Measurements from ENCODE around the gene FAM200B. TPM values are rescaled to one million over a fixed set of nuclear protein-coding genes. Genes with fewer than 3 reads are reported as not detected.

Gene FAM200B
- total RNA-seq, 3 donors from 2014 or later, result 35.3 to 46.1 (median 38.9) TPM

DNA sequence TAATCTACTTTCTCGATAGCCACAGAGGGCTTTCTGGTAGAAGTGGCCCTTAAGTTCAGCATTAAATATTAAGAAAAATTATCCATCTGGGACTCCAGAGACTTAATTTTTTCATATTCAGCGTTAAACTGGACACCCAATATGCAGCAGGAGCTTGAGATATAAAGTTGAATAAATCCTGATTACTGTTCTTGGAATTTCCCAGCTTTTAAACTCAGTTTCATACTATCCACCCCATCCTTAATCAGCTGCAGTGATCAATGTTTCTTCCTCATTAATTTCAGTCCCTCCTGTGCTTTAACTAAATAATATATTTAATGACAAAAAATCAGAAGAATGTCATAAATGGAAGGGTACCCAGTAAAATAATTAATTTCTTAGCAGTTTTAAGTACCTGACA lies 22.8 kb upstream of the FAM200B start:
- DNase-seq (no peak), ATAC-seq (no peak)
- Histone ChIP-seq H3K9me3 (no peaks in the 10 kb centered on the region), H3K36me3 (ENCODE audit: low read depth) (no peaks in the 10 kb centered on the region), H3K4me1 (ENCODE audit: low read depth) (peaks cover 4% of the 10 kb centered on the region), H3K4me3 (no peak overlapping the region)
- TF ChIP-seq, protein P1, sequence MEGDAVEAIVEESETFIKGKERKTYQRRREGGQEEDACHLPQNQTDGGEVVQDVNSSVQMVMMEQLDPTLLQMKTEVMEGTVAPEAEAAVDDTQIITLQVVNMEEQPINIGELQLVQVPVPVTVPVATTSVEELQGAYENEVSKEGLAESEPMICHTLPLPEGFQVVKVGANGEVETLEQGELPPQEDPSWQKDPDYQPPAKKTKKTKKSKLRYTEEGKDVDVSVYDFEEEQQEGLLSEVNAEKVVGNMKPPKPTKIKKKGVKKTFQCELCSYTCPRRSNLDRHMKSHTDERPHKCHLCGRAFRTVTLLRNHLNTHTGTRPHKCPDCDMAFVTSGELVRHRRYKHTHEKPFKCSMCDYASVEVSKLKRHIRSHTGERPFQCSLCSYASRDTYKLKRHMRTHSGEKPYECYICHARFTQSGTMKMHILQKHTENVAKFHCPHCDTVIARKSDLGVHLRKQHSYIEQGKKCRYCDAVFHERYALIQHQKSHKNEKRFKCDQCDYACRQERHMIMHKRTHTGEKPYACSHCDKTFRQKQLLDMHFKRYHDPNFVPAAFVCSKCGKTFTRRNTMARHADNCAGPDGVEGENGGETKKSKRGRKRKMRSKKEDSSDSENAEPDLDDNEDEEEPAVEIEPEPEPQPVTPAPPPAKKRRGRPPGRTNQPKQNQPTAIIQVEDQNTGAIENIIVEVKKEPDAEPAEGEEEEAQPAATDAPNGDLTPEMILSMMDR (IDR thresholded peaks at IDR 0.05), result no peak
- intact Hi-C loops (cut with DNase I, micrococcal nuclease), result loop anchor here in 1 of 2 donors (10.0 kb wide), 1 partner anchor 184 kb away; no protein-coding TSS in a partner anchor

DNA sequence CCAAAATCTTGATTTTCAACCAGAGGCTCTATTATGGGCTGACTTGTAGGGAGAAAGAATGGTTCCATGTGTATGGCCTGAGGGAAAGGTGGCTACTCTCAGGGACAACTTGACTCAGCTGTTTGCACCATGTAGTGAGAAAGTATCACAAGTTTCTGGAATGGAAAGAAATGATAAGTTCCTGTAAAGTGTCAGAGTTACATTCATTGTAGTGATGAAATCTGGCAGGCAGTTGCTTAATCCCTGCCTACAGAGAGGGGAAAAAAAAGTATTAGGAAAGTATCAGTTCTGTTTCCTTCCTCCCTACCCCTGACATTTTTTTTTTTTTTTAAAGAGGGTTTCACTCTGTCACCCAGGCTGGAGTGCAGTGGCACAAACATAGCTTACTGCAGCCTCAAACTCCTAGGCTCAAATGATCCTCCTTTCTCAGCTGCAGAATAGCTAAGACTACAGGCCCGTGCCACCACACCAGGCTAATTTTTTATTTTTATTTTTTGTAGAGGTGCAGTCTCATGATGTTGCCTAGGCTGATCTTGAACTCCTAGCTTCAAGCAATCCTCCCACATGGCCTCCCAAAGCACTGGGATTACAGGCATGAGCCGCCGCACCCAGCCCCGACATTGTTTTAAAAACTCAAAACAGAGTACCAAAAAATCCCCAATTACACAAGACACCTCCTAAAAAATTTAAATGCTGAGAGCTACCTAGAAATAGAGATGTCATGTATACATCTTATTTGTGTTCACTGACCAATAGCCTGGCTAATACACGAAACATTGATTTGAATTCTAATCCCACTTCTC lies 21.7 kb upstream of the FAM200B start:
- TF ChIP-seq, protein P1 (IDR thresholded peaks at IDR 0.05), result no peak
- Histone ChIP-seq H3K4me1 (ENCODE audit: low read depth) (no peaks in the 10 kb centered on the region), H3K9me3 (no peaks in the 10 kb centered on the region), H3K36me3 (ENCODE audit: low read depth) (no peaks in the 10 kb centered on the region), H3K4me3 (no peak overlapping the region)
- DNase-seq, result no peak
- no peak for ATAC-seq
- intact Hi-C loops (cut with DNase I, micrococcal nuclease), result loop anchor here in 1 of 2 donors (10.0 kb wide), 1 partner anchor 185 kb away; no protein-coding TSS in a partner anchor

DNA sequence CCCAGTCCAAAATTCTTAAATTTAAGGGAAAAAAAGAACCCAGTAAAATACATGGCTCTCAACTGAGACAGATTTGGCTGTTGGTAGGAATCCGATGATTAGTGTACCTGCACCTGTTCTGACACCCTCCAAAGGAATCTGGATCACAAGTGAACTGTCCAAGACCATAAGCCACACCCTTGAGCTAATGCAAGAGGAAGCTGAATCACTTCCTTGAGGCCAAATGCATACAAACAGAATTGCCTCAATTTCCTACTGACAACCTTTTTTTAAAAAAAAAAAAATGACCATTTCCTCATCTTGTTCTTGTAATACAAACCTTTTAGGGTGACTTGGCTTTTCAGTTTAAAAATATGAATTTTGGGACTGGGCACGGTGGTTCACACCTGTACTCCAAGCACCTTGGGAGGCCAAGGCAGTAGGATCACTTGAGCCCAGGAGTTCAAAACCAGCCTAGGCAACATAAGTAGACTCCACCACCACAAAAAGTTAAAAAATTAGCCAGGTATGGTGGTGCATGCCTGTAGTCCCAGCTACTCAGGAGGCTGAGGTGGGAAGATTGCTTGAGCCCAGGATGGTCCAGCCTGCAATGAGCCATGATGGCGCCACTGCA lies 15.8 kb upstream of the FAM200B start:
- Histone ChIP-seq H3K4me1 (ENCODE audit: low read depth) (no peaks in the 10 kb centered on the region), H3K4me3 (no peak overlapping the region), H3K9me3 (no peaks in the 10 kb centered on the region), H3K36me3 (ENCODE audit: low read depth) (no peaks in the 10 kb centered on the region)
- intact Hi-C loops (cut with DNase I, micrococcal nuclease), result no loop called here
- TF ChIP-seq, protein P1 (IDR thresholded peaks at IDR 0.05), result no peak
- ATAC-seq, result peak; percentile 98
- DNase-seq, result peak in 1 of 3 donors; percentile 46

DNA sequence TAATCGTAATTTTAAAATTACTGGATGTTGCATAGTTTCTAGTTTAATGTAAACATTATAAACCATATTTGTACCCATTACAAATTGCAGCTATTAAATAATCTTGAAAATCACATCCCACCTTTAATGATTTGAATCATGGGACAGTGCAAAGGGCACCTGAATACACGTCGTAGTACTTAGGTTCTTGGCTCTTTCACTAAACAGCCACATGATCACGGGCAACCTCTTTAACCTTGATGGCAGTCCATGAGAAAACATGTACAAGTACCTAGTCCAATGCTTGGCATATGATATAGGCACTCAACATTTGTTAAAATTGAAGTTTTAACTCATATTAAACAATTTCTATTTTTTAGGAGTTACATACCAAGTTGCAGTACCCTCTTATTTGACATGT lies 14.6 kb upstream of the FAM200B start:
- H3K4me3 ChIP-seq, result no peak overlapping the region
- intact Hi-C loops (cut with DNase I, micrococcal nuclease), result no loop called here
- no peaks in the 10 kb centered on the region for H3K4me1 ChIP-seq (ENCODE audit: low read depth)
- ATAC-seq (no peak), DNase-seq (no peak)
- H3K36me3 ChIP-seq (ENCODE audit: low read depth), result no peaks in the 10 kb centered on the region
- TF ChIP-seq, protein P1 (IDR thresholded peaks at IDR 0.05), result no peak
- H3K9me3 ChIP-seq, result no peaks in the 10 kb centered on the region

DNA sequence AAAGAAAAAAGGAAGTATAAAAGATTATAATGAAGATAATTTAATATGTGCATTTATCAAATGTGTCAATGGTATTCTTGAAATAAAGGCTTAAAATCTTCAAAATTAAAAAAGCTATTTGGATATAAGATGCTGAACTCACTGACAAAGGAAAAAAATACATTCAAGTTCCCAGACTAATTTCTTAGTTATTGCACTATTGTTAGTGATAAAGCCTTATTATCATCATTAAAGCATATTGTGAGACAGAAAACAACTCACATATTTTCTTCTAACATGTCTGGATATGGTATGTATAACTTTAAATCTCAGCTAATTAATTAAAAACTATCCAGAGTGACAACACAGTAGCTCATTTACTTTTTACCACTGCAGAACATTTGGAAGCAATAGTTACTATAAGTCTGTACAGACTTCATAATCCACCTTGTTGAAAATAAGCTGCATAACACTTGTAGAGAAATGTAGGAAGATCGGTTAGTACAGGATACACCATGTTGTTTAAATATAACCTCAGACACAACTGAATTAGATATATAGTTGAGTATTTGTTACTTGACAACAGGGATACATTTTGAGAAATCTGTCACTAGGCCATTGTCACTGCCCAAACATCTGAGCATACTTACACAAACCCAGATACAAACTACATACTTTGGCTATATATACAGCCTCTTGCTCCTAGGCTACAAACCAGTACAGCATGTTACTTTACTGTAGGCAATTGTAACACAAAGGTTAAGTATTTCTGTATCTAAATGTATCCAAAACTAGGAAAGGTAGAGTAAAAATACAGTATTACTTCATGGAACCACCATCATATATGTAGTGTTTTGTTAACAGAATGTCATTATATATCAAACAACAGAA lies 12.8 kb upstream of the FAM200B start:
- intact Hi-C loops (cut with DNase I, micrococcal nuclease), result no loop called here
- TF ChIP-seq, protein P1 (IDR thresholded peaks at IDR 0.05), result no peak
- no peaks in the 10 kb centered on the region for H3K4me1 ChIP-seq (ENCODE audit: low read depth)
- H3K4me3 ChIP-seq, result no peak overlapping the region
- ATAC-seq (no peak), DNase-seq (no peak)
- no peaks in the 10 kb centered on the region for H3K36me3 ChIP-seq (ENCODE audit: low read depth)
- no peaks in the 10 kb centered on the region for H3K9me3 ChIP-seq
